ENCODE results near the gene PLA2G2E.
"Not testable (repeated sequence)": the region's sequence is repeated elsewhere in the genome, so short reads cannot be mapped to it uniquely, and the experiment has no call there.

DNA sequence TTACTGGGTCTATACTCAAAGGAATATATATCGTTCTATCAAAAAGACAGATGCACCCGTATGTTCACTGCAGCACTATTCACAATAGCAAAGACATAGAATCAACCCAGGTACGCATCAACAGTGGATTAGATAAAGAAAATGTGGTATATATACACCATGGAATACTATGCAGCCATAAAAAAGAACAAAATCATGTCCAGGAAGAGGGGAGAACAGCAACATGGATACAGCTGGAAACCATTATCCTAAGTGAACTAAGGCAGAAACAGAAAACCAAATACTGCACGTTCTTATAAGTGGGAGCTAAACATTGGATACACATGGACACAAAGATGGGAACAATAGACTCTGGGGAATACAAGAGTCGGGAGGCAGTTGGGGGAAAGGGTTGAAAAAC lies 42.6 kb downstream of the PLA2G2E start:
- TF ChIP-seq, protein P1, sequence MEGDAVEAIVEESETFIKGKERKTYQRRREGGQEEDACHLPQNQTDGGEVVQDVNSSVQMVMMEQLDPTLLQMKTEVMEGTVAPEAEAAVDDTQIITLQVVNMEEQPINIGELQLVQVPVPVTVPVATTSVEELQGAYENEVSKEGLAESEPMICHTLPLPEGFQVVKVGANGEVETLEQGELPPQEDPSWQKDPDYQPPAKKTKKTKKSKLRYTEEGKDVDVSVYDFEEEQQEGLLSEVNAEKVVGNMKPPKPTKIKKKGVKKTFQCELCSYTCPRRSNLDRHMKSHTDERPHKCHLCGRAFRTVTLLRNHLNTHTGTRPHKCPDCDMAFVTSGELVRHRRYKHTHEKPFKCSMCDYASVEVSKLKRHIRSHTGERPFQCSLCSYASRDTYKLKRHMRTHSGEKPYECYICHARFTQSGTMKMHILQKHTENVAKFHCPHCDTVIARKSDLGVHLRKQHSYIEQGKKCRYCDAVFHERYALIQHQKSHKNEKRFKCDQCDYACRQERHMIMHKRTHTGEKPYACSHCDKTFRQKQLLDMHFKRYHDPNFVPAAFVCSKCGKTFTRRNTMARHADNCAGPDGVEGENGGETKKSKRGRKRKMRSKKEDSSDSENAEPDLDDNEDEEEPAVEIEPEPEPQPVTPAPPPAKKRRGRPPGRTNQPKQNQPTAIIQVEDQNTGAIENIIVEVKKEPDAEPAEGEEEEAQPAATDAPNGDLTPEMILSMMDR (IDR thresholded peaks at IDR 0.05), result not testable (repeated sequence)
- not testable (repeated sequence) for TF ChIP-seq POLR2A, EP300 (IDR thresholded peaks at IDR 0.05)

Measured in stomach (tissue), 4 donors.